ENCODE results near the gene TMEM175.

Gene TMEM175

GRCh38 chr4:892780-893179 lies 39.5 kb upstream of the TMEM175 start:
- no peak for DNase-seq (ENCODE audit: low read depth)
- TF ChIP-seq POLR2A (IDR thresholded peaks at IDR 0.05; ENCODE audit: extremely low read depth, insufficient read length), result no peak
- TF ChIP-seq MAX (IDR thresholded peaks at IDR 0.05; ENCODE audit: low read depth, low read length), result no peak
- TF ChIP-seq CTCF (IDR thresholded peaks at IDR 0.05; ENCODE audit: low read depth, low read length), result no peak
- no peak for TF ChIP-seq MYC (IDR thresholded peaks at IDR 0.05; ENCODE audit: low read depth, low read length)

GRCh38 chr4:893276-893994 lies 38.8 kb upstream of the TMEM175 start:
- no peak overlapping the region for H3K4me3 ChIP-seq (ENCODE audit: low read depth, low read length)
- DNase-seq (ENCODE audit: low read depth), result no peak
- TF ChIP-seq POLR2A (IDR thresholded peaks at IDR 0.05; ENCODE audit: extremely low read depth, insufficient read length), result no peak
- no peak for TF ChIP-seq MYC (IDR thresholded peaks at IDR 0.05; ENCODE audit: low read depth, low read length)
- no peak for TF ChIP-seq MAX (IDR thresholded peaks at IDR 0.05; ENCODE audit: low read depth, low read length)
- no peak for TF ChIP-seq CTCF (IDR thresholded peaks at IDR 0.05; ENCODE audit: low read depth, low read length)

More at GRCh38 chr4:892780-893179, 39.5 kb upstream of the TMEM175 start:
- H3K4me3 ChIP-seq (ENCODE audit: low read depth, low read length), result no peak overlapping the region

- DNase-seq (ENCODE audit: low read depth), result no peak
- no peak for TF ChIP-seq MYC (IDR thresholded peaks at IDR 0.05; ENCODE audit: low read depth, low read length)
- no peak for TF ChIP-seq MAX (IDR thresholded peaks at IDR 0.05; ENCODE audit: low read depth, low read length)
- no peak overlapping the region for H3K4me3 ChIP-seq (ENCODE audit: low read depth, low read length)
Measured at GRCh38 chr4:893995-894705, 38.1 kb upstream of the TMEM175 start.

GRCh38 chr4:895596-895995 lies 36.7 kb upstream of the TMEM175 start:
- DNase-seq (ENCODE audit: low read depth), result no peak
- H3K4me3 ChIP-seq (ENCODE audit: low read depth, low read length), result no peak overlapping the region
- TF ChIP-seq MYC (IDR thresholded peaks at IDR 0.05; ENCODE audit: low read depth, low read length) (no peak), MAX (IDR thresholded peaks at IDR 0.05; ENCODE audit: low read depth, low read length) (no peak), CTCF (IDR thresholded peaks at IDR 0.05; ENCODE audit: low read depth, low read length) (no peak), POLR2A (IDR thresholded peaks at IDR 0.05; ENCODE audit: extremely low read depth, insufficient read length) (no peak)

- no peak overlapping the region for H3K4me3 ChIP-seq (ENCODE audit: low read depth, low read length)
- DNase-seq (ENCODE audit: low read depth), result no peak
- no peak for TF ChIP-seq MAX (IDR thresholded peaks at IDR 0.05; ENCODE audit: low read depth, low read length)
- peak; percentile 30 for TF ChIP-seq CTCF (IDR thresholded peaks at IDR 0.05; ENCODE audit: low read depth, low read length)
- no peak for TF ChIP-seq POLR2A (IDR thresholded peaks at IDR 0.05; ENCODE audit: extremely low read depth, insufficient read length)
- no peak for TF ChIP-seq MYC (IDR thresholded peaks at IDR 0.05; ENCODE audit: low read depth, low read length)
Measured at GRCh38 chr4:896216-896615, 36.0 kb upstream of the TMEM175 start.

GRCh38 chr4:896630-897029 lies 35.6 kb upstream of the TMEM175 start:
- no peak overlapping the region for H3K4me3 ChIP-seq (ENCODE audit: low read depth, low read length)
- no peak for DNase-seq (ENCODE audit: low read depth)
- TF ChIP-seq MAX (IDR thresholded peaks at IDR 0.05; ENCODE audit: low read depth, low read length) (no peak), MYC (IDR thresholded peaks at IDR 0.05; ENCODE audit: low read depth, low read length) (no peak), CTCF (IDR thresholded peaks at IDR 0.05; ENCODE audit: low read depth, low read length) (no peak), POLR2A (IDR thresholded peaks at IDR 0.05; ENCODE audit: extremely low read depth, insufficient read length) (no peak)
